Activated CD4-positive, alpha-beta T cell treated with anti-CD3 and anti-CD28 coated beads, Interleukin-2, amount 50 U/mL, for 16 hours (primary cell): ENCODE data around the gene FAM110D.
A peak's percentile ranks its signal among the peaks of the same experiment; 100 is the strongest.

Experiments
- DNase-seq: peaks from one replicate; pipeline ENCODE4 v3.0.0-alpha.2; 2020

Gene FAM110D

GRCh38 chr1:26164036-26164860 lies 5.4 kb downstream of the FAM110D start:
- no peak for DNase-seq

GRCh38 chr1:26164861-26165842 lies 6.3 kb downstream of the FAM110D start:
- no peak for DNase-seq

GRCh38 chr1:26166719-26167281 lies 7.9 kb downstream of the FAM110D start:
- no peak for DNase-seq

- DNase-seq, result no peak
These were observed 9.7 kb downstream of the FAM110D start, which contains the start of gene C1orf232 for GRCh38 chr1:26168410-26169197. Gene C1orf232, minus strand, starts transcription at chr1:26168963. Its CDS starts 464 bp downstream, at chr1:26168499.

GRCh38 chr1:26169198-26169554 lies 10.3 kb downstream of the FAM110D start:
- DNase-seq, result no peak

- peak; percentile 95 for DNase-seq
These were observed 11.0 kb downstream of the FAM110D start, which contains the start of gene ZNF593 for GRCh38 chr1:26169669-26170471. Gene ZNF593, plus strand, starts transcription at chr1:26169908. Its CDS starts 76 bp downstream, at chr1:26169984.

GRCh38 chr1:26170472-26170821 lies 11.6 kb downstream of the FAM110D start:
- no peak for DNase-seq

GRCh38 chr1:26171084-26172072 lies 12.5 kb downstream of the FAM110D start, which contains the start of gene ZNF593OS:
Gene ZNF593OS, minus strand, starts transcription at chr1:26171832. Its CDS starts 171 bp downstream, at chr1:26171661.
- DNase-seq, result no peak

- DNase-seq, result no peak
These were observed 16.5 kb downstream of the FAM110D start for GRCh38 chr1:26175346-26175745.

- no peak for DNase-seq
These were observed 18.4 kb downstream of the FAM110D start, which contains the start of gene CNKSR1 for GRCh38 chr1:26177182-26177684. Gene CNKSR1, plus strand, starts transcription at chr1:26177491. Its CDS starts 57 bp downstream, at chr1:26177548.

- no peak for DNase-seq
These were observed 21.2 kb downstream of the FAM110D start for GRCh38 chr1:26180010-26180506.

- DNase-seq, result no peak
These were observed 22.9 kb downstream of the FAM110D start for GRCh38 chr1:26181586-26182382.

- no peak for DNase-seq
These were observed 23.5 kb downstream of the FAM110D start for GRCh38 chr1:26182383-26182696.

GRCh38 chr1:26184086-26184485 lies 25.2 kb downstream of the FAM110D start:
- DNase-seq, result no peak

- DNase-seq, result no peak
These were observed 26.0 kb downstream of the FAM110D start for GRCh38 chr1:26184883-26185282.

GRCh38 chr1:26187882-26188281 lies 29.0 kb downstream of the FAM110D start:
- DNase-seq, result no peak

- DNase-seq, result no peak
These were observed 29.6 kb downstream of the FAM110D start for GRCh38 chr1:26188477-26188876.

GRCh38 chr1:26189331-26189730 lies 30.5 kb downstream of the FAM110D start:
- DNase-seq, result no peak

GRCh38 chr1:26189751-26190275 lies 30.9 kb downstream of the FAM110D start:
- DNase-seq, result no peak
